ENCODE data around the gene CHCHD6. TPM values are rescaled to one million over a fixed set of nuclear protein-coding genes. Genes with fewer than 3 reads are reported as not detected.

CHCHD6 gene
- polyA plus RNA-seq, 3 donors = 16.0 to 23.8 (median 21.9) TPM

GRCh38 chr3:126693921-126694320, 10.1 kb upstream of the CHCHD6 start:
- DNase-seq = no peak

GRCh38 chr3:126696701-126697267, 7.3 kb upstream of the CHCHD6 start:
- DNase-seq = no peak

GRCh38 chr3:126699011-126699410, 5.0 kb upstream of the CHCHD6 start:
- DNase-seq = no peak

DNA sequence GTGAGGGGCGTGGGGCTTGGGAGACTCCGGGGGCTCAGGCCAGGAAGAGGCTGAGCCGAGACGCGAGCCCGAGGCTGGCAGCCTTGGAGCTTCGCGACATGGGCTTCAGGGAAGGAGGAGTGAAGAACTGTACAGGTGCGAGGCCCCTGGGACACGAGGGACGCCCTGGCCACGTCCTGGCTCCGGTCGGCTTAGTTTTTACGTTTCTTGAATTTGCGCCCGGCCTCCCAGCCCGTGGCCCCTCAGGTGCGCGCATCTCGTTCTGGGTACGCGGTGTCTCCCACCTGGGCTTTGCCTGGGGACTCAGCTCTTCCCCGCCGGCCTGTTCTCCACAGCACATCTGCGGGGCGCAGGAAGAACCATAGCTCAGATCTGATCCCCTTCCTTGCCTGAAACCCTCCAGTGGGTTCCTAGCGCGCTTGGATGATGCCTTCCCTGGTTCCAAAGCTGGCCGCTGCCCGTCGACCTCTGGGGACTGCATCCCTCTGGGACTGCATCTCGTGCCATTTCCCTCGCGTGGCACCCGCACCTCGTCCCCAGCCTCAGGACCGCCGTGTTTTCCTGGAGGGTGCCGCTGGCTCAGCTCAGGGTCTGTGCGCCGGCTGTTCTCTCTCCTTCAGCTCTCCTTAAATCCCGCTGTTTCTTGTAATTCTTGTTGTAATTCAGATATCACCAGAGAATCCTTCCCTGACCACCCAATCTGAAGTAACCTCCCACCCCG, 614 bp downstream of the CHCHD6 start:
- DNase-seq = no peak

DNA sequence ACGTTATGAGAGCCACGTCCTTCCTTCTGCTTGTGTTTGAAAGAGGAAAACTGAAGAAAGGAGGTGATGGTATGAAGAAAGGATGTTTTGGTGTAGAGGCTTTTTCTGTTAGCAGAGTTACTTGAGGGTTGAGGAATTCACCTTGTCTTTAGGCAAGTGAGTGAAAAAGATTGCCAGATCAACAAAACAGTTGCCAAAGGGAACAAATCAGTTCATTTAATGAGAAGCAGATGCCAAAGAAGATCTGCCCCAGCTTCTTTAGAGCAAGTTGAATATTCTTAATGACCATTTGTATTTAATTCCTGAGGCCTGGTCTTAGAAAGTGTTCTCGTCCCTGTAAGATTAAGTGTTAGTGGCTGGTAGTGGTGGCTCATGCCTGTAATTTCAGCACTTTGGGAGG, 2.6 kb downstream of the CHCHD6 start:
- DNase-seq = no peak

GRCh38 chr3:126711121-126711760, 7.2 kb downstream of the CHCHD6 start:
- no peak for DNase-seq

DNA sequence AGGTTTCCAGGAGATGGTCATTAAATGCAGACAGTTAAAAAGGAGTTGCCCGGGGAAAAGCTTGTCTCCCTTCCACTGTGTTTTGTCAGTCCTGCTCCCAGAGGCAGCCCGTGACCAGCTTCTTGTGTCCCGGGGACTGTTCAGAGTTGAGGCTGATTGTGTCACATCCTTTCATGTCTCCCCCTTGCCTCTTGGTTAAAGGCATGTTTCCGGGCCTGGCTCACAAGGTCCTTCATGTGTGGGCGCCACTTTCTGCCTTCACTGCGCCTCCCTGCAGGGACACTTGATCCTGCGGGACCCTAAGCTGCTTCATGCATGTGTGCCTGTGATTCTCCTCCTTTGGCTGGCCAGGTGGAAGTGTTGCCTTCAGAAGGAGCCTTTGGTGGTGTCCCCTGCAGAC, 9.2 kb downstream of the CHCHD6 start:
- DNase-seq = no peak

DNA sequence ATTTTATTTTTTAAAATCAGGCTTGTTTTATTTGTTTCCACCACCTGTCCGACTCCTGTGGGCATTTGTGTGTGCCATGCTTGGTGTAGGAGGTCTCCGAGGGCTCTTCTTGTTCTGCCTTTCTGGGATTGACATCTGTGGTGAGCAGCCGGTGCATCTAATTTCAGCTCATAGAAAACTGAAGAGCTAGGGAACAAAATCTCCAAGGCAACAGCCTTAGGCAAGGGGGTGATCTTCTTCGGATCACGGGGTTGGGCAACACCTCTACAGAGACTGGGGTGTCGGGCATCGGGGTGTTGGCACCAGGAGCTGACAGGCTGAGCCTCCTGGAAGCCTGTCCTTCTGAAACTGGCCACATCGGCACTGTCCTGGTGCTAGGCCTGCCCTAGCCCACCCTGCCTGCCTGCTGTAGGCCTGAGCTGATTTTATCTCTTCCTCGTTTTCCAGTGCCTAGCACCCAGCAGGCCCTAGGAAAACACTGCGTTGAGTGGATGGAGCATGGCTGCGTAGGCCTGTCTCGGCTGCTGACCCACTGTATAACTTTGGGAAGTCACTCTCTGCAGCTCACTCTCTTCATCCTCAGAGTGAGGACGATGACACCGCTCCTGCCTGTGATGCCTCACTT, 10.3 kb downstream of the CHCHD6 start:
- no peak for DNase-seq

GRCh38 chr3:126714921-126715320, 10.9 kb downstream of the CHCHD6 start:
- no peak for DNase-seq

- DNase-seq = no peak
Observed at GRCh38 chr3:126715432-126715831, 11.4 kb downstream of the CHCHD6 start.

GRCh38 chr3:126716057-126716456, 12.0 kb downstream of the CHCHD6 start:
- DNase-seq = no peak

GRCh38 chr3:126718561-126719445, 14.8 kb downstream of the CHCHD6 start:
- DNase-seq = no peak

DNA sequence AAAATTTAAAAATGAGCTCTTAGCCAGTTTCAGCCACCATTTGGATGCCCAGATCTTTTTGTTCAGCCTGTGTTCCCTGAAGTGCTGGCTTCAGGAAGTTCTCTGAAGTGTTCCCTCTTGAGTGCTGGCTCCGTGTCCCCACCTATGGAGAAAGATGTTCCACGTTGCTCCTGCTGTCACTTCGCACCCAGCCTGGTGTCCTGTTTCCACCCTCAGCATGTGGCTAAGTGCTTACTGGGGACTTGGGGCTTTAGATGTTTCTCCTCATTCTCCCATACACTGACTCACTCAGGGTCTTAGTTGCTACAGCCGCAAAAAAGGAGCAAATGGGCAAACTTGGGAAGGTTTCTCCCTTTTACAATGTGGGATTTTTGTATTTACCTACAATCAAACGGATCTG, 16.6 kb downstream of the CHCHD6 start:
- DNase-seq = no peak

DNA sequence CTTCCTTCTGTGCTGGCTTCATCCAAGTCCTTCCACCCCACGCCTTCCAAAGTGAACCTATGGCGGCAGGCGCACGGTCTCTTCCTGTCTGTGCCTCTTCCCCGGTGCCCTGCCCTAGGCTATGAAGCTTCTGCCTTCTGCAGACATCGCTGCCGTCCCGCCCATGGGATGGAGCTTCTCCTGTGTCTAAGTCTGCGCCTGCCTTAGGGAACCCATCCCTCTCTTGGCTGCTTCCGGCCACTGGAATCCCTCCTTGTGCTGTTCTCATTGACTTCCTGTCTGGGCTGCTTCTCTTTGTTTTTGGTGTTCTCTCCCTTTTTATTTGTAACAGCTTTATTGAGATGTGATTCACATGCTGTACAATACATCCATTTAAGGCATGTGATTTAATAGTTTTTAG, 17.2 kb downstream of the CHCHD6 start:
- no peak for DNase-seq

GRCh38 chr3:126723237-126723636, 19.2 kb downstream of the CHCHD6 start:
- DNase-seq = no peak

- DNase-seq = no peak
Observed at GRCh38 chr3:126723801-126724200, 19.8 kb downstream of the CHCHD6 start.

DNA sequence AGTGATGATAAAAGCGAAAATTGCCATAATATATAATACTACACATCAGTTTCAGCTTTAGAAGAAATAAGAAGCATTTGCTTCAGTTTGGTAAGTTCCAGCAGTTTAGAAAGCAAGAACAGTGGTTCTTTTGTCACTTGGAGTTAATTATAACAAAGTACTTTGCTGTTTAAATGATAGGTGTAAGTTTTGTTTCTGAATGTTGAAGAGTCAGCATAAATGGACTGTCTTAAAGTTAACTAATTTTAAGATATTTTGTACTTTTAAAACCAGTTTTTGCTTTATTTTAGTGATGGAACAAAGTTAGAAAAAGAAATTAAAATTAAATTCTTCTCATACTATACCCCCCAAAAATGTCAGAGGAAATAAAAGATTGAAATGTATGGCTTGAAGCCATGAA, 24.6 kb downstream of the CHCHD6 start:
- DNase-seq = no peak

DNA sequence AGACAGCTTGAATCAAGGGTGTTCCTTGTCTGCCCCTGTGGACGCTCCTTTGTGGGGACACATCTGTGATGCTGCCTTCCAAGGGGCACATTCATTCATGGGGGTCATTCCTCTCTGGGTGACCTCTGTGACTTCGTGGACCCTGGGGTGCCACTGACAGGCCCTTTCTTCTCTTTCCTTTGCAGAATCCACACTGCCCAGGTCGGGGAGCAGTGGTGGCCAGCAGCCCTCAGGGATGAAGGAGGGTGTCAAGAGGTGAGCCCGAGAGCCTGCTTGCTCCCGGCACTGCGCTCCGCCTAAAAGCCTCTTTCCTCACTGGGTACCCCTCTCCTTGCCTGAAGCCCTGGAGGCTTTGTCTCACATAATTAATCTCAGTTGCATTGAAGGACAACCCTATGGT, 26.3 kb downstream of the CHCHD6 start:
- no peak for DNase-seq

DNA sequence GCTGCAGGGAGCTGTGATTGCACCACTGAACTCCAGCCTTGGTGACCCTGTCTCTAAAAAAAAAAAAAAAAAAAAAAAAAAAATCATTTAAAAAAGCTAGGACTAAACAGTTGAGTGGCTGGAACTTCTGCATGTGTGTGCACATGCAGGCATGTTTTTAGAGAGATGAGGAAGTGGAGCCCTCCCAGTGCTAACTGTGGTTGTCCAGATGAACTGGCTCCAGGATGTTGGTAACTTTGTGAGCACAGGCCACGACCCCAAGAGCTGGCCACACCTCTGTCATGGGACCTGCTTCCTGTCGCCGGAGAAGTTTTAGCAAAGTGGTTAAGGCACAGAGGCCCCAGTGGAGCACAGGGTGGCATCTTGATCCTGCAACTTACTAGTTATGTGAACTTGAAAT, 27.0 kb downstream of the CHCHD6 start:
- DNase-seq = no peak

DNA sequence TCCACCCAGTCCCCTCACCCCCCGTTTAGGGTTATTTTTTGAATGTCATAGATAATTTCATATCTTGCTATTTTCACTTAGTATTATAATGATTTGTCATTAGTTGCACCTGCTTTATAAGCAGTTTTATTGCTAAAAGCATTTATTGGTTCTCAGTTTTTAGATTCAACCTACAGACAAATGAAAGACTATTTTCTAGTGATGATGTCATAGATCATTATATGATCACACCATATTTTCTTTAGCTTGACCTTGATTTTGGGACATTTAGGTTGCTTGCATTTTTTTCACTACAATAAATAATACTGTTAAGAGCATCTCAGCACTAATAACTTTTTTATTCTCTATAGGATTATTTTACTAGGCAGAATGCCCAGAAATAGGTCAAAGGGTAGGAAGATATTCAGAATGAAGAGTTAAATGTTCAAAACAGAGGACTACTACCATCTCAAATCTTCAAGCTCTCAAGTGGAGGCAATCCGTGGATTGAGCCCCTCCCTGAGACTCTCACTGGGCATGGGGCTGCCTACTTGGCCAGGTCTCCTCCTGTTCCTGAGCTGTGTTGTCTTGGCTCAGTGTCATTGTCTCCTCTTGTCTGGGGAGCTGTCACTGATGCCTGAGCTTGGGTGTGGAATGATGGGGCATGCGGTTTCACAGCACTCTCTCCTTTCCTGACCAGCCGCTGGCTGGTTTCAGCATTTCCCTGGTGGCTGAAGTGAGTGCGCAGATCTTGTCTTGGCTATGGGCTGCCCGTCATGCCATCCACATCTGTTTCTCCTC, 28.4 kb downstream of the CHCHD6 start:
- DNase-seq = no peak

DNA sequence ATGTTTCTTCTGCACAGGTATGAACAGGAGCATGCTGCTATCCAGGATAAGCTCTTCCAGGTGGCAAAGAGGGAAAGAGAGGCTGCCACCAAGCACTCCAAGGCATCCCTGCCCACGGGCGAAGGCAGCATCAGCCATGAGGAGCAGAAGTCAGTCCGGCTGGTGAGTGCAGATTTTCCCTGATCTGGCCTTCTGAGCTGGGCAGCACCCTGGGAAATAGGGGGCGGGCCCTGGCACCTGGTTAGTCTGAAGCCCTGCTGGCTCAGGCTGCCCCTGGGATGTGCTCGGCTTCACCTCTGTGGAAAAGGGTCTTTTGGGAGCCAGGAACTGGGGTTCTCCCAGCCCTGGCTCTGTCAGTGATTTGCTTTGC, 29.0 kb downstream of the CHCHD6 start:
- no peak for DNase-seq
